Suppressor macrophage treated with lipopolysaccharide for 1 hour (primary cell): ENCODE results near the gene ABHD16A.

ENCODE experiments used
- DNase-seq, 3 donors: peaks; one replicate each; pipeline ENCODE4 v3.0.0-alpha.2; 2020 to 2022

Gene ABHD16A

DNA sequence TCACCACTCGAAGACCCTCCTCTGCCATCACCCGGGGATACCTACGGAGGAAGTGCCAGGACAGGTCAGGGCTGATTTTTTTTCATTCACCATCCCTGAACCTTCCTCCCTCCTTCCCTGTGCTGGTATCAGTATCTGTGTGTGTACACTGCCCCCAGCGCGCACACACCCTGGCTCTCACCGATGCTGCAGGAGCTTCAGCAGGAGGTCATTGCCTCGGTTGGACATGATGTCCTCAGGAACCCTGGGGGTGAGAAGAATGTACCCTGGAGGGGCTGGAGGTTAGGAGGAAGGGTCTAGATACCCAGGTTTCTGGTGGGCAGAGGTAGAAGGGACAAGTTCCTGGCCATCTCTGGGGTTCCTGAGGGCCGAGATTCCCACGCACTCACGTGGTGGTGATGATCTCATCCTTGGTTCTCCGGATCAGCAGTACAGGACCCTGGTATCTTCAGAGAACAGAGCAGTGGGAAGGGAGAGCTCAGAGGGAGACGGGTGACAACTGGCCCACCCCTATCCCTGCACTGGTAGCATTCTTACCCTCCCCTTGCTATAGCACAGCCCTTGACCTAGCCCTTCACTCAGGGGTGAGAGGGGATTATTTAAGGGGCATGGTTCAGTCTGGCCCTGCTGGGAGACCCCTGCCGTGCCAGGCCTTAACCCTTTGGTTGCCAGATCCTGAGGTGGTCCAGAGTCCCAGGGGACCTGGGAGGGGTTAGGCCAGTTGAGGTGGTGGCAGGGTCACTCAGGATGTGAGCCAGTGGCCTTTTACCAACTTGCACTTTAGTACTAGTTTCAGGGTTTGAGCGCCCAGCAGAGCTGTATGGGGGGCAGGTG, 15.0 kb downstream of the ABHD16A start:
- no peak for DNase-seq

DNA sequence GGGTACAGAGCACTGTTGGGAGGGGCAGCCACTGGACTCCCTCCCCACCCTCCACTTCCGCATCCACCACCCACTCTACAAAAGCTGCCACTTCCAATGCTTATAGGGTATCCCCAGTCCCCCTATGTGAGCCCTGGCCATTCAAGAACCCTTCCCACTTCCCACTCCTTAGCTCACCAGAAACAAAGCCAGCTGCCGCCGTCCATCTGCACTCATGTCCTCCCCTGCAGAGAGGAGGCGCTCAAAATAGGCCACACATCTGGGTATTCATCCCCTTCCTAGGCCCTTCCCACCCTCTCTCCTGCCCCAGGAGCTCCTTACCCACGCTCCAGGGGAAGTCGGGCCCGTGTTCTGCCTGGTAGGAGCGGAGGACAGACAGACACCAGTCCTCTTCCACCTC, 15.8 kb downstream of the ABHD16A start:
- DNase-seq, result no peak

DNA sequence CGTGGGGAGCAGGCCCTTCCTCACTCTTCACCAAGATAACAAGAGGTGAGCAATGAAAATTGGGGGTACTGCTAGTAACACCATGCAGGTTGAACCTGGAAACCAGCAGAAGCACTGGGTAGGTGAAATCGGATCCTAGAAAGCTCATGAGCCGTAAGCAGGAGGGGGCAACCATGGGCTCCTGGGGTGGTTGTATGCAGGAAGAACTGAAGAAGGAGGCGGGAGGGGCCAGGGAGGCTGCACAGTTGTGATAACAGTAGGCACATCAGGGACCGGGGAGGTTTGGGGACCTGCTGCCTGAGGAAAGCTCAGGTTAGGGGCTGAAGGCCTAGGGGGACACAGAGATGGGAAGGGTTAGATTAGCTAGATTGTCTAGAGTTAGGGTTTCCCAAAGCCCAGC, 16.6 kb downstream of the ABHD16A start:
- no peak for DNase-seq

DNA sequence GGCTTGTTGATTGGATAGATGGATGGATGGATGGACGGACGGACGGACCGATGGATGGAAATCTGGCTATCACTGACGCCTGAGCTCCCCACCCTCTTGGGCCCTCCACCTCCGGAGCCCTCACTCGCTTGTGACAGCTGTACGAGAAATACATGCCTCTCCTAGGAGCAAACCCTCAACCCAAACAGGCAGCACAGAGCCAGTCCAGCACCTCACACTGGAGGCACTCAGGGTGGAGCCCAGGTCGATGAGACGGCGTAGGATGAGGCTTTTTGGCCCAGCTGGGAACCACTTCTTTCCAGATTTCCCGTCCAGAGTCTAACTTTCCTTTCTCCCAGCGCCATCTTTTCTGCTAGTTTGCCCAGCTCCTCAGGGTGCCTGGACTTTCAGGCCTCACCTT, 19.5 kb downstream of the ABHD16A start:
- no peak for DNase-seq

DNA sequence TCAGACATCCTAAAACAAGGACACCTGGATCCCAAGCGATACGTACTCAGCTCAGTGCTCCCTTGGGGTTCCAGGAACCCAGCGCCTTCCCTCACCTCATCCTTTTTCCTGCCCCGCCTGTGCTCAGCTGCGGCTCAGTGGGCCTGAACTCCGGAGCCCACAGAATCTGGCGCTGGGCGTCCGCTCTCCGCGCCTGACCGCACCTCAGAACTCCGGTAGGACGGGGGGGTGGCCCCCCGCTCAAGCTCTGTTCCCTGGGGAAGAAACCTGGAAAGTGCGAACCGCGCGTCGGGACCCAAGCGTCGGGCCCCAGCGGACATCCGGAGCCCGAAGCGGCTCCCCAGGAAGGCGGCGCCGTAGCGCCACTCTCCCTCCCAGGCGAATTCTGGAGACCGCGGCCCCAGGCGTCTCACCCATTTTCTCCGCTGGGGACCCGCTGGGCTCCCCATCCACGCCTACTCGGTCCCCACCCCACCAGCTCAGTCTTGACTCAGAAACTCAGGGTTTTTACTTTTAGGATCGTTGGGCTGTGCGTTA, 21.9 kb downstream of the ABHD16A start:
- peak; percentile 58 to 83 (median 72) for DNase-seq

DNA sequence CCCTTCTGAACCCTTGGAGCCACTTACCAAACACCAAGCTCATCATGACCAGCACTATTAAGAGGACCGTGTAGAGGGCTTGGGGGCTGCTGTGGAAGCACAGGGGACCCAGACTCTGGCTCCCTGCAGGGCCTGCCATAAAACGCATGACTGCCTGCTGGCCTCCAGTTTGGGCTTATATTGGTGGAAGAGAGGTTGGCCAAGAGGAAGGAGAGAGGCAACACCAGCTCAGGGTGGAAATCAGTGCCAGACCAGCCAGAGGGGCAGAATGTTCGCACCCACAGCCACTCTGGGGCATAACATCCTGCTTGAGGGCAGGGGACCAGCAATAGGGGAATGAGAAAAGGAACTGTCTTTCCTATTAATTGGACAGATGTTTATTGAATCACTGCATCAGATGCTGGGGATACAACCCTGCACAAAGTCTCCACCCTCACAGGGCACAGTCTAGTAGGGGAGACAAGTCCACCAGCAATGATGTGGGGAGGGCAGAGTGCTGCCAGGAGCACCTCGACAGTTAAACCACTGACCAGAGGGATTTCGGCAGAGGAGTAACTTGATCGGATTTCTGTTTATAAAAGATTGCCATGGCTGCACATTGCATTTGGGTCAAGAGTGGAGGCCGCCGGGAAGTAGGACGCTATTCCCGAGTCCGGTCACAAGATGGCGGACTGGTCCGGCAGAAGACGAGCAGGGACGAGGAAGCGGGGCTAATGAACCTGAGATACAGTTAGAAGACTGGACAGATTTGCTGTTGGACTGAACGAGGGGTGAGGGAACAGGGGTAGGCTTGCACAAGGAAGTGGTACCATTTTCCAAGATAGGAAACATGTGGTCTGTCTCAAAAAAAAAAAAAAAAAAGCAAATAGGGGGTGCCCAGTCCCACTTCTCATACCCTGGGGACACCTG, 22.6 kb downstream of the ABHD16A start, which contains the start of gene LY6G5C:
Gene LY6G5C, minus strand, starts transcription at position 842 of the 909 bp plus-strand sequence. Its CDS starts 694 bp downstream, at position 148.
- DNase-seq, result peak; percentile 83 to 86 (median 84)

DNA sequence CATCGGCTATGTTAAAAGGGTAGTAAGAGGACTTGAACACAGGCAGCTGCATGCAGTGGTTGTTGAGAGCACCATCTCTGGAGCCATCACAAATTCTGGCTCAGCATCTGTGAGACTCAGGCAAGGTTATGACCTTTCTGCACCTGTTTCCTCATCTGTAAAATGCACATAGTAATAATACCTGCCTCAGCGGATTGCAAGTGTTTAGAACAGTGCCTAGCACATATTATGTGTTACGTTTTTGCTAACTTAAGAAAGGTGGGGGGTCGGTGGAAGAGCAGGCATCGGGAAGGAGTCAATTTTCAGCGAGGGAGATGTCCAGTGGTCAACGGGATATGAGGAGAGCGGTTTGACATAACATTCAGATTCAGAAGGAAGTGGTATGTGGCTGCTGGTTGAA, 25.2 kb downstream of the ABHD16A start:
- DNase-seq, result no peak

DNA sequence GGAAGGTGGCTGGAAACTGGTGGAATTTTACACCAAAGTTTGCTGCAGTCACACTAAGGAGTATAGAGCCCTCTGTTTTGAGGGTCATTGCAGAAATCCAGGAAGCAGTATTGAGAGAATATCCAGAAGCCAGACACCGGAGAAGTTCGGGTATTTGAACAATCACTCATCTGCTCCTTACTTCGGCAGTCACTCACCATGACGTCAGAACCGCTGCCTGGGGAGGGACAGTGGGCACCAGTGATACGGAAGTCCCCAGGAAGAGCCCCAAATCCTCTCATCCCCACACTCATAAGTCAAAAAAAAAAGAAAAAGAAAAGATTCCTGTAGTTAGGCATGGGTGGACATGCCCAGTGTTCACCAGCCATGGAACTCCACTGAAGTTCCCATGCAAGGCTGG, 26.2 kb downstream of the ABHD16A start:
- DNase-seq, result no peak

DNA sequence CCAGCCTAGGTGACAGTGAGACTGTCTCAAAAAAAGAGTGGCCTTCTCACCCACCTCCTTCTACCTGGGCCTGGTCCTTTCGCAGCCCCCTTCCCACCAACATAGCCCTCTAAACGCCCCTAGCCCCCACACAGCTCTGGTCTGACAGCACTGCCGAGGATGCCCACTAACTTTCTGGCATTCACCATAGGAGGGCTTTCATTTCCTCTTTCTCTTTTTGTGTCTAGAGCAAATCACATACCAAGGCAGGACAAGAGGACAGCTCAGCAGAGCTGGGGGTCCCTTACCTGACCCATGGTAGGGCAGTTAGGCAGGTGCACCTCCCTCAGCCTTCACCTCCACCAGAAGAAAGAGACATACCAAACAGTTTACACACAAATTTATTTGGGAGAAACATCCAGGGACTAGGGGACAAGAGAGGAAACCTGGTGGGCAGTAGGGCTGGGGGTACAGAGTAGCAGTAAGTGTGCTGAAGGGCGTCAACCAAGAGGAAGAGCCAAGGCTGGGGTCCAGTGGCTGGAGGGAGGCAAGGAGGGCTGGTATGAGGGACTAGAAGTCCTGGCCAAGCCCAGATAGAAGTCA, 26.7 kb downstream of the ABHD16A start:
- DNase-seq, result peak in 1 of 3 donors; percentile 23

DNA sequence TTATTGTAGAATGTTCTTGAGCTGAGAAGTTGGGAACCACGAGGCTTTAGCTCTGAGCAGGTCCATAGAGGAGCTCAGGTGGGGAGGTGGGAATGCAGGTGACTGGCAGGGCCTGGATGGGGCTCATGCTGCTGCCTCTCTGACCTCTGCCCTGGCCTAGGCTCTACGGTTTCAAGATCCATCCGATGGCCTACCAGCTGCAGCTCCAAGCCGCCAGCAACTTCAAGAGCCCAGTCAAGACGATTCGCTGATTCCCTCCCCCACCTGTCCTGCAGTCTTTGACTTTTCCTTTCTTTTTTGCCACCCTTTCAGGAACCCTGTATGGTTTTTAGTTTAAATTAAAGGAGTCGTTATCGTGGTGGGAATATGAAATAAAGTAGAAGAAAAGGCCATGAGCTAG, 33.4 kb downstream of the ABHD16A start, which contains the start of gene LY6G5B:
Gene LY6G5B, plus strand, starts transcription at position 301 of the 400 bp plus-strand sequence. CDS start 975 bp downstream, outside the sequence.
- DNase-seq, result no peak

DNA sequence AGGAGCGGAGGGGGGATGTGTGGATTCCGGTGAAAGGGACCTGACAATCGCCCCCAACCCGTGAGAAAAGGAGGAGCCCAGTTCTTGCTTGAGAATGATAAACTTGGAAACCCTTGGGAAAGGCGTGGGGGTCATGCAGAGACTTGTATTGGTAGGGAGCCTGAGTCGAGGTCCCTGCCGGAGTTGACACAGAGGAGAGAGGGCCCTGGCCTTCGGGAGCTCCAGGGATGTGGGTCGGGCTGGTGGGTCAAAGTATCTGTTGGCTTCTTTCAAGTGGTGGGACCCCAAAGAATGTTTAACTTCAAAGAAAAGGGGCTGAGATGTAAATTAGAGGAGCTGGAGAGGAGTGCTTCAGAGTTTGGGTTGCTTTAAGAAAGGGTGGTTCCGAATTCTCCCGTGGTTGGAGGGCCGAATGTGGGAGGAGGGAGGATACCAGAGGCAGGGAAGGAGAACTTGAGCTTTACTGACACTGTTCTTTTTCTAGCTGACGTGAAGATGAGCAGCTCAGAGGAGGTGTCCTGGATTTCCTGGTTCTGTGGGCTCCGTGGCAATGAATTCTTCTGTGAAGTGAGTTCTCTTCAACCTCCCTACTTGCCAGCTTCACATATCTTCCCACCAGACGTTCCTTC, 36.7 kb downstream of the ABHD16A start:
- peak; percentile 69 to 74 (median 72) for DNase-seq

DNA sequence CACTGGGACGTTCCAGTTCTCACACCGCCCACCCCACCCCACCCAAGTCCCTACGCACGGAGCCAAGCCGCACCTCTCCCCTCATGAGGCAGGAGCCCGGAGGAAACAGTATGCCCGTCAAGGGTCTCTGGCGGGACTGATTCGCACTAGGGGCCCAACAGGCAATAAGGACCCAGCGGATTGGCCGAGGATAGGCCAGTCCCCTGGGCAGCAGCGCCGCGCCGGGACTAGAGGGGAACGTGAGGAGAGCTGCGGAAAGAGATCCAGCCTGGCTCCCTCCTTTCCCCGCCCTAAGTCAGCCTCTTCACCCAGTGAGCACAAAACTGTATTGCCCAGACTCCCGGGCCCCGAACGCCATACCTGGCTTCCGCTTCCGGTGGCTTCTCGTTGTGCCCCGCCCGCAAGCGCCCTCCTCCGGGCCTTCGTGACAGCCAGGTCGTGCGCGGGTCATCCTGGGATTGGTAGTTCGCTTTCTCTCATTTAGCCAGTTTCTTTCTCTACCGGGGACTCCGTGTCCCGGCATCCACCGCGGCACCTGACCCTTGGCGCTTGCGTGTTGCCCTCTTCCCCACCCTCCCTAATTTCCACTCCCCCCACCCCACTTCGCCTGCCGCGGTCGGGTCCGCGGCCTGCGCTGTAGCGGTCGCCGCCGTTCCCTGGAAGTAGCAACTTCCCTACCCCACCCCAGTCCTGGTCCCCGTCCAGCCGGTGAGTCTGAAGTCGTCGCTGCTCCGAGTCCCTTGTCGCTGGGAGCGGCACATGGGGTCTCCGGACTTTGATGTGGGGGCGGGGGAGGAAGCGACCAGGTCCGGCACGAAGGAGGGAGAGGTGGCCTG, 37.4 kb downstream of the ABHD16A start, which contains the start of gene CSNK2B:
Gene CSNK2B, plus strand, starts transcription at position 580 of the 836 bp plus-strand sequence. CDS start 752 bp downstream, outside the sequence.
- peak; percentile 98 to 99 (median 98) for DNase-seq

DNA sequence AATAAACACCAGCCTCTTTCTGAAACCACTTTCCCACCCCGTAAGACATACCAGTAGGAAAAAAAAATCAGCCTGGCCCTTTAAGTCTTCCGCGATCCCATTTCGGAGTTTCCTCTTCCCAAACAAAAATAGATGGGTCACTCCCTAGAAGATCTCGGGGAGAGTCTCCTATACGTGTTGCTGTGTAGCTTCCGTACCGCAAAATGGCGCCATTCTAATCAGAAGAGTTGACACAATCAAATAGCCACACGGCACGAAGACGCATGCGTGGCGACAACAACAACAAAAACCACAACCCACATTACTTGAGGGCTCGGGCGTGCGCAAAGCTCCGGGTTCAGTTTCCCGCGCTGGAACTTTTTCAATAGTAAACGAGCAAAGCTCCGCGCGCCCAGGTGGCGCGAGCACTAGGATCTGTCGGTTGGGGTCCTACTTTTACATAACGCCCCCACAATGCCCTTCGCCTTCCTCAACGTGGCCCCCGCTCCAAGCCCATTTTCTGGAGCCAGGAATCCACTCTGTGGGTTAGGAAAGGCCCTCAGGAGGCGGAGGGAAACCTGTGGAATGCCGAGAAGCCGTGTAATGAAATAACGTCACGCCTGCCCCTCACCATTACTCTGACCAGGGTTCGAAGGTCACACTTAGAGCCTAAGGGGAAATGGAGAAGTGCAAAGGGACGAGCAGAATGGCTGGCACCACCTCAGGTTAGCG, 38.2 kb downstream of the ABHD16A start, which contains the start of gene GPANK1:
Gene GPANK1, minus strand, starts transcription at position 208 of the 711 bp plus-strand sequence. CDS start 519 bp downstream, outside the sequence.
- DNase-seq, result peak; percentile 95 to 97 (median 97)

DNA sequence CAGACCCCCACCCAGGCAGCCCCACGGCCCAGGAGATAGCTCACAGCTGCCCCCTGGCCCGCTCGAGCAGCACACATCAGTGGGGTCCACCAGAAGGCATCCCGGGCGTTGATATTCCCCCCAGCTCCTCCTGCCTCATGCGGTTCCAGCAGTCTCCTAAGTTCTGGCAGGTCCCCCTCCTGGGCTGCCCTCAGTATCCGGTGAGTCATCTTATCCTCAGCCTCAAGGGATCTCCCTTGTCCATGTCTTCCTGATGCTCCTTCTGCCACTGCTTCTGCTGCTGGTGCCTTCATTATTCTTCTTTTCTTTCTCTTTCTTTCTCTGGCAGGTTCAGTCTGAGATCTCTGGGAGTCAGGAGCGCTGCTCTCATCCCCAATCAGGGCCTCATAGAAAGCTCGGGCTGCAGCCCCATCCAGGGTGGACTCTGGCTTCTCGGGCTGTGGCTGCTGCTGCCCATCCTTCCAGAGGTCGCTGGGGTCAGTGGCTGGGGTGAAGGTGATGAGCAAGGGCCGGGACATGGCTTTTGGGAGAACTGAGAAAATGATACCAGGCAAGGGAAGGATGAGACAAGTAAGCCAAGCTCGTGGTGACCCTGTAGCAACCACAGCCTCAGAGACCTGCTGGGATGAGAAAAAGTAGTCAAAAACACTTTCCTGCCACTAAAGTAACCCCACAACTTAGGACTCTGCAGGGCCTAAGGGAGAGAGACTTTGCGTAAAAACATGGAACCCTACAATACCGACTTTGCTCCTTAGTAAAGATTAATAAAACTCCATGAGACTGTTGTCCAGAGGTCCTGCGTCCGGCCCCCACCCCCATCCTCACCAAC, 38.9 kb downstream of the ABHD16A start:
- DNase-seq, result peak; percentile 46 to 59 (median 48)

DNA sequence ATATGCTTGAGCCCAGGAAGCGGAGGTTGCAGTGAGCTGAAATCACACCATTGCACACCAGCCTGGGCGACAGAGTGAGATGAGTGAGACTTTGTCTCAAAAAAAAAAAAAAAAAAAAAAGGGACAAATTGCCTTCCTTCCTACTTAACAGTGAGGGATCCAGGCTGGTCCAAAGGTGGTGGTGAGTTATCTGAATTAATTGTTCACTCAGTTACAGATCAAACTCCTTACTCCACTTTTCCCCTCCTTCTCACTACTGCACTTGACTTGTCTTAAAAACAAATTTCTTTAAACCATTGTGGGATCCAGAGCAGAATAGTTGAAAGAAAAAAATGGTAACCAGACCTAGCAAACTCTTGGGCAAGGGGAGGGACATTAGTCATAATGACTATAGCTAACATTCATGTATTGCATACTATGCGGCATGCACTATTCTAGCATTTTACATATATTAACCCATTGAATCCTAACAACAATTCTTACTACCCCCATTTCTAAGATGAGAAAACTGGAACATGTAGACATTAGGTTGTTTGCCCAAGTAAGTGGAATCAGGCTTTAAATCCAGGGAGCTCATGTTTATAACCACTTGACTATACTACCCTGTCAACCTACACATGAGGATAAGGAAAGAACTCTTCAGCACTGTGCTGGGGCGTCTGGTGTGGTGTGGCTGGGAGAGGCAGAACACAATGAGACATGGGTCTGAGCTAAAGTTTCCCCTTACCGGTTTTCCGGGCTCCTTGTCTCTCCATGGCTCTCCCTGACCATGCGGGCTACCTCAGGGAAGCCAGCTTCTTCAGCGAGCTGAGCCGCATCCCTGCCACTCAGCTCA, 39.8 kb downstream of the ABHD16A start:
- peak; percentile 30 to 73 (median 61) for DNase-seq

DNA sequence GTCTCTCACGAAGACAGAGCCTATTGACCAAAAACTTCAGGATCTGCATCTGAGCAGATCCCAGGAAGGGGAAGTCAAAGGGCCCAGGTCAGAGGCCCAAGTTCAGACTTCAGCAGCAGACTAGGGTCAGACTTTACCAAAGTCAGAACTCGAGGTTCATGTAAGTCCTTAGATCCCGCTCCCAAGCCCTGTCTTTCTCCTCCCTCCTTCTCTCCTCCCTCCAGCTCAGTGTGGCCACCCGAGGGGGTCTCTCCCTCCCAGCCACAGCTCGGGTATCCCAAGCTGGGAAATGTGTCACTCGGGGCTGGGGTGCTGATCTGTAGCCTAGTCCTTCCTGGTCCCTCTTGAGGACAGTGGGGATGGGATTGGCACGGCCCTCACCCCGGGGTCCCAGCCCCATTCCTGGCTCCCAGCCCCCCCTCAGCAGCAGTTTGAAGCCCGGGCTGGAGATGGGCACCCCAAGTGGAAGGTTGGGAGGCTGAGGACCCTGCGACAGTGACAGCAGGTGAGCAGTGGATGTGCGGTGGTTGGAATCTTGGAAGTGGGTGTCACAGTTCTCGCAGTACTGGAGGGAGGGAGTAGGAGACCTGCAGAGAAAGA, 40.9 kb downstream of the ABHD16A start:
- DNase-seq, result no peak

DNA sequence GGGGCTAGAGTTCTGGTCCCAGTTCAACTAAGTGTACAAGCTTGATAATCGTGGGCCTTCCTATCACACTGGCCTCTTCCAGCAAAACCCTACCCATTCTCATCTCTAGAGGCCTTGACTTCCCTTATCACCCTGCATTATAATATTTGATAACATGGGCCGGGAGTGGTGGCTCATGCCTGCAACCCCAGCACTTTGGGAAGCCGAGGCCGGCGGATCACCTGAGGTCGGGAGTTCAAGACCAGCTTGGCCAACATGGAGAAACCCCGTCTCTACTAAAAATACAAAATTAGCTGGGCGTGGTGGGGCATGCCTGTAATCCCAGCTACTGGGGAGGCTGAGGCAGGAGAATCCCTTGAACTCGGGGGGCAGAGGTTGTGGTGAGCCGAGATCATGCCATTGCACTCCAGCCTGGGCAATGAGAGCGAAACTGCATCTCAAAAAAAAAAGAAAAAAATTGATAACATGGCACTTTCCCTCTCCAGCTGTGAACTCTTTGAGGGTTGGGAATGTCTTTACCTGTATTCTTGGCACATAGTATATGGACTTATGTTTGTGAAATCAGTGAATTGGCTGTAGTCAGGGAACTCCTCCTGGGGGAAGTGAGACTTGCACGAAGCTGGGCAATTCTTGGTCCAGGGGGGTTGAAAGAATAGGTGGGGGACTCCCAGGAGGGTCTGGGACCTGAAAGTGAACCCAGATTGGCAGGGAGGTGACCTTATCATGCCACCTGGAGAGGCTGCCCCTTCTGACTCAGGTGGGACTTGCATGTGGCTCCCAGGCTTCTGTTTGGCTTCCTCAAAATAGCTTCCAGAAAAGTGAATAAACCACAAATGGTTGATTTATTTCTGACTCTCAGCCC, 41.6 kb downstream of the ABHD16A start:
- no peak for DNase-seq
